HFFc6 (cell line): ENCODE results near the gene PALM. TPM values are rescaled to one million over a fixed set of nuclear protein-coding genes. Genes with fewer than 3 reads are reported as not detected.

Source experiments
- DNase-seq: peaks from one replicate; pipeline ENCODE4 v3.0.0-alpha.2; 2018
- H3K27ac Mint-ChIP-seq: 2 replicates; pipeline ENCODE4 v1.8.0; 2020; ENCODE audit warnings: mild to moderate bottlenecking, mixed read lengths
- H3K27me3 Mint-ChIP-seq: 2 replicates; pipeline ENCODE4 v1.8.0; 2021; ENCODE audit warnings: mild to moderate bottlenecking, moderate library complexity, mixed read lengths; ENCODE audit not compliant: insufficient read depth
- H3K36me3 Mint-ChIP-seq: 2 replicates; pipeline ENCODE4 v1.8.0; 2021; ENCODE audit warnings: low read depth, mixed read lengths
- H3K4me1 Mint-ChIP-seq: 2 replicates; pipeline ENCODE4 v1.8.0; 2020; ENCODE audit warnings: low read depth, mixed read lengths
- H3K4me3 Mint-ChIP-seq: 2 replicates; pipeline ENCODE4 v1.8.0; 2020; ENCODE audit warnings: mild to moderate bottlenecking, moderate library complexity, mixed read lengths
- H3K9me3 Mint-ChIP-seq: 2 replicates; pipeline ENCODE4 v1.8.0; 2020; ENCODE audit warnings: mild to moderate bottlenecking, mixed read lengths
- CTCF ChIP-seq: fragments of 200-600 bp; sonication (generic); IDR thresholded peaks from 2 replicates; pipeline ENCODE4 v1.5.0; 2021; ENCODE audit warnings: antibody characterized with exemption, mild to moderate bottlenecking
- total RNA-seq, 6 experiments: library from RNA; stranded (reverse); fragmentation: NEBNext Ultra II Directional; extraction: Animal tissue kit (Norgen Biotek cat#: 25700); gene quantifications; 2 replicates in 1 of 6; 3 replicates in 5 of 6; pipeline ENCODE4 v1.2.3, GENCODE V29; 2021

PALM gene
- total RNA-seq, 6 experiments from 2014 or later = 0.14 to 0.15 TPM; not detected in 4

- DNase-seq = no peak
- Mint-ChIP-seq H3K4me3 (no peak overlapping the region), H3K4me1 (peaks cover 24% of the 10 kb centered on the region), H3K9me3 (no peaks in the 10 kb centered on the region), H3K36me3 (no peaks in the 10 kb centered on the region), H3K27me3 (peaks cover 5% of the 10 kb centered on the region; the same call in 1 of the 2 replicates), H3K27ac (no peak overlapping the region)
- no peak for TF ChIP-seq CTCF
Observed at GRCh38 chr19:674282-675151, 34.2 kb upstream of the PALM start.

GRCh38 chr19:676007-676338, 32.8 kb upstream of the PALM start:
- peaks cover 24% of the 10 kb centered on the region for H3K4me1 Mint-ChIP-seq
- H3K9me3 Mint-ChIP-seq = no peaks in the 10 kb centered on the region
- H3K27me3 Mint-ChIP-seq = peaks cover 5% of the 10 kb centered on the region
- H3K36me3 Mint-ChIP-seq = no peaks in the 10 kb centered on the region
- H3K27ac Mint-ChIP-seq = peak overlapping the region; percentile 51; the same call in 1 of the 2 replicates
- TF ChIP-seq CTCF = no peak
- no peak for DNase-seq
- H3K4me3 Mint-ChIP-seq = peak overlapping the region; percentile 71

GRCh38 chr19:676339-677105, 32.2 kb upstream of the PALM start, which contains the start of gene FSTL3:
Gene FSTL3 (plus strand): TSS chr19:676392. CDS start chr19:676424, 32 bp downstream.
- H3K27ac Mint-ChIP-seq = peak within 1 kb of the TSS; percentile 51
- DNase-seq = no peak
- no peak for TF ChIP-seq CTCF
- peaks cover 24% of the 10 kb centered on the region for H3K4me1 Mint-ChIP-seq
- H3K27me3 Mint-ChIP-seq = peaks cover 5% of the 10 kb centered on the region
- H3K36me3 Mint-ChIP-seq = no peaks in the 10 kb centered on the region
- H3K4me3 Mint-ChIP-seq = peak within 1 kb of the TSS; percentile 80
- no peaks in the 10 kb centered on the region for H3K9me3 Mint-ChIP-seq

- H3K9me3 Mint-ChIP-seq = no peaks in the 10 kb centered on the region
- peaks cover 5% of the 10 kb centered on the region for H3K27me3 Mint-ChIP-seq
- no peak for TF ChIP-seq CTCF
- peak overlapping the region; percentile 80 for H3K4me3 Mint-ChIP-seq
- H3K27ac Mint-ChIP-seq = peak overlapping the region; percentile 38; the same call in 1 of the 2 replicates
- no peaks in the 10 kb centered on the region for H3K36me3 Mint-ChIP-seq
- H3K4me1 Mint-ChIP-seq = peaks cover 24% of the 10 kb centered on the region
- DNase-seq = peak; percentile 66
Observed at GRCh38 chr19:677201-677600, 31.5 kb upstream of the PALM start.

GRCh38 chr19:677601-678436, 30.9 kb upstream of the PALM start:
- peak overlapping the region; percentile 38; the same call in 1 of the 2 replicates for H3K27ac Mint-ChIP-seq

More at GRCh38 chr19:677601-678436, 30.9 kb upstream of the PALM start:
- Mint-ChIP-seq H3K4me1 (peaks cover 24% of the 10 kb centered on the region), H3K9me3 (no peaks in the 10 kb centered on the region), H3K36me3 (no peaks in the 10 kb centered on the region), H3K4me3 (peak overlapping the region; percentile 80), H3K27me3 (peaks cover 5% of the 10 kb centered on the region)
- TF ChIP-seq CTCF = no peak
- DNase-seq = no peak
